Embryonic facial prominence (tissue), 1 donor: ENCODE measurements around the gene CPNE1.

Experiments
- DNase-seq: peaks from one replicate; pipeline ENCODE4 v3.0.0-alpha.2; 2016; ENCODE audit errors: extremely low spot score

The CPNE1 gene

DNA sequence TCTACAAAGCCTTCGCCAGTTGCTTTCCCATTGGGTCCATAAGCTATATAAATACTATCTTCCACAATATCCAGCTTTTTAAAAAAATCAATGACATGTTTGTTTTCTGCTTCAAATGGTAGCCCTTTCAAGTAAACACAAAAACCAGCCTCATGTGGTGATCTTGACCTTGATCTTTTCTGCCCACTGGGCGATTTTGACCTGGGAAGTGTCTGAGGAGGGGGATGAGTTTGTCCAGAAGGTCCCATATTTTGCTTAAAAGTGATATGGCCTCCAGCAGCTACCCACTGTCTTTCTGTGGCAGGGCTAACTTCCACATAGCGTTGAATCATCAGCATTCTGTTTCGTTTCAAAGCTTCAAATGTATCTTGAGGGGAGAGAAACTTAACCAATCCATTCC is 10.8 kb downstream of the CPNE1 start:
- no peak for DNase-seq

DNA sequence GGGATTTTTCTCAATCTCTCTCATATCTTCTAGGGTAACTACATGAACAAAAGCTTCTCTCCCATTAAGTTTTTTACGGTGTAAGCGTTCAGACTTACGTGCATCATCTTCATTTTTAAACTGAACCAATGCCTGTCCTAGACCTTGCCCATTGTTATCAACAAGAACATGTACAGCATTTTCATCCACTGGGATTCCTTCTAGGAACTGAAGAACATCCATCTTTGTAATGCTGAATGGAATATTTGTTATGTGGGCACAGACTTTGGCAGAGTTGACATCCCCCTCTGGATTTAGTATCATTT is 11.3 kb downstream of the CPNE1 start:
- no peak for DNase-seq

DNA sequence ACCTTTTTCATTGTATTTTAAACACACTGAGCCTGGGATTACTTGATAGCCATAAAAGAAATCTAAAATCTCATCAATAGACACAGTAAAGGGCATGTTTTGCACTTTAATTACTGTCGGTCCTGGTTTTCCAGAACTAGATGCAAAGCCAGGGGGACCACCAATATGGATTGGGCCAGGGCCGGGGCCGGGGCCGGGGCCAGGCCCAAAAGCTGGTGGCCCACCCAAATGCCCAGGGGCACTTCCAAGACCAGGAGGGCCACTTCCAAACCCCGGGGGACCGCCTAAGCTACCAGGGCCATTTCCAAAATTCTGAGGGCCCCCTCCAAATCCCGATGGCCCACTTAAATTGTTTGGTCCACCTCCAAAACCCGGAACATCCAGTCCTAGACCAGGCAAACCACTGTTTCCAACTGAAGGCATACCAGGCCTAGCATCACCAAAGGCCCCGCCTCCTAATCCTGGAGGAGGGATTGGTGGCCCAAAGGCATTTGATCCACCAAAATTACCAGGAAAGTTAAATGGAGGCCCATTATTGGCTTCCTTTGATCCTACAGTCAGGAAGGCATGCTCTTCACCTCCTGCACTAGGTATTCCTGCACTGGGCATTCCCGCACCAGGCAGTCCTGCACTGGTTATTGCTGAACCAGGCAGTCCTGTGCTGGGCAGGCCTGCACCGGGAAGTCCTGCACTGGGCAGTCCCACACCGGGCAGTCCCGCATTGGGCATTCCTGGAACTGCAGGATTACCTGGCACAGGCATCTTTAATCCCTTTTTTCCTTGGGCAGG is 11.9 kb downstream of the CPNE1 start:
- DNase-seq: no peak

GRCh38 chr20:35651958-35652357 is 12.7 kb downstream of the CPNE1 start:
- no peak for DNase-seq

DNA sequence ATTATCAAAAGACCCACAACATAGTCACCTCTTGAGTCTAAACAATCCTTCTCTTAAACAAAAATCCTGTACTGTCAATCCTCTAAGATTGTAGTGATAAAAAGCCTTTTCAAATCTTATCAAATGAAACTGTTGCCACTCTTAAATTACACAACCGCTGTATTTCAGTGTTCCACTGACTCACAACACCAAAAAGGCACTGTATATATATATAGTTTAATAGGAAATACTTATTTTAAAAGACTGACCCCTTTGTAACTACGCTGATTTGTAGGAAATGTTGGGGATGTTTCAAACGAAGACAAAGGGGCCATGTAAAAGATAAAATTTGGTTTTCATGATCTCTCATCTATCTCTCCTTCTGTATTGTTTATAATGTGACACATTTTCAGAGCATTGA is 14.1 kb downstream of the CPNE1 start:
- DNase-seq: no peak

DNA sequence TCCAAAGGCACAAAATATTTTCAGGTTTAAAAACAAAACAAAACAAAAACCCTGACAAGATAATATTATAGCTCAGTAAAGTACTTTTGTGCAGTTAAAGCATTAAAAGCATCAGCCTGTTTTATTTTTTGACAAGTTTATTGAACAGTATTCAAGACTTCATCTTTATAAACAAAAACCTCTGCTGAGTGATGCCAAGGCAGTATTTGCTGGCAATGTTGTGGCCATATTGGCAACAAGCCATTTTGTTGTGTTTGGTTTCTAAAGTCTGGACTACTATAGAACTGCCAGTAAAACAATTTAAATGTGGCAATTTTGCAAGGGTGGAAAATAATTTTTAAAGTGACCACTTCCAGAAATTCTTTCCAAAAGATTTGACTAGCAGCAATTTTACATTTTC is 15.9 kb downstream of the CPNE1 start:
- DNase-seq: no peak

- no peak for DNase-seq
Measured at GRCh38 chr20:35644806-35645205, 19.9 kb downstream of the CPNE1 start.

- no peak for DNase-seq
Measured at GRCh38 chr20:35643045-35643444, 21.7 kb downstream of the CPNE1 start.

DNA sequence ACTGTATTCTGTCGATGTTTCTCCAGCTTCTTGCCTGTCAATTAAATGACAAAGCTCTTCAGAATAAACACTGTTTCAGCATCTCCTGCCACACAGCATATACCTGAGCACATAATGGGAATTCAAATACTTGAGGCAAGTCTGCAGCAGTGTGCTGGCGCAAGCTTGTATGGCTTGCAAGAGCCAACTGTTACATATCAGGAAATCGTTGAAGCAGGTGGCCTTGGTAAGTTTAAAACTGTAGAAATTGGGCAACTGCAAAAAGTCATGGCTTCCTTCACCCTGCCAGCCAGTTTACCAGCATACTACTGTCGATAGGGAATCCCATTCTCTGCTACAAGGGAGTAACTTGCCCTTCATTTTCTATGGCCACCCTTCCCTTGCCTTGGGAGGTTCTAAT is 23.0 kb downstream of the CPNE1 start:
- DNase-seq: no peak

DNA sequence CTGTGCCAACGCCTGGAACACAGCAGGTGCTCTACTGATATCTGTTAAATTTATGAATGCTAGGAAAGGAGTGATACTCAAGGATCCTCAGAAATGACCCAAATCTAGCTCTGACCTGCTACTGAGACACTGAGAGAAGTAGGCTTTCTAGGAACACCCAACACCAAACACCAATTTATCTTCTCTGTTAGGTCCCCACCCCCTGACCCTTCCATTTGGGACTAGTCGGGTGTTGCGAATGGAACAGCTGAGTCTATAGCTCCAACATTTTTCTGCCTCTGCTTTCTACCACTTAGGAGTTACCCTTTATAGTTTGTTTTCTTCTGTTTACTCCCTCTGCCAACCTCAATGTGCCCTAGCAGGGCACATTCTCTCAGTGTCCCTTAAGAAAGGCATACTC is 24.0 kb downstream of the CPNE1 start:
- no peak for DNase-seq

DNA sequence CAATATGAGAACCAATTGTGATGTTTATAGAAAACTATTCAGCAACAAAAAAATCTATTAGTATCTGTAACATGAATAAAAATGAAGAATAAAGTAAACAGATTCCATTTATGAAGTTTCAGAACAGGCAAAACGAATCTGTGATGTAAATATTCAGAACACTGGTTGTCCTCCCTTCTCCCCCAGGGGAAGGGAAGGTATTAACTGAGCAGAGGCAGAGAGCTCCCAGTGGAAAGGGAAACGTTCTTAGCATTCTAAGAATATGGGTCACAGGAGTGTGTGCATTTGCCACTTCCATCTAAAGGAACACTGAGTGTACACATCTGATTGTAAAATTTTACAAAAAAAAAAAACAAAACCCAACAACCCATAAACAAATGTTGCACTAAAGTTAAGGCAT is 25.9 kb downstream of the CPNE1 start:
- no peak for DNase-seq

DNA sequence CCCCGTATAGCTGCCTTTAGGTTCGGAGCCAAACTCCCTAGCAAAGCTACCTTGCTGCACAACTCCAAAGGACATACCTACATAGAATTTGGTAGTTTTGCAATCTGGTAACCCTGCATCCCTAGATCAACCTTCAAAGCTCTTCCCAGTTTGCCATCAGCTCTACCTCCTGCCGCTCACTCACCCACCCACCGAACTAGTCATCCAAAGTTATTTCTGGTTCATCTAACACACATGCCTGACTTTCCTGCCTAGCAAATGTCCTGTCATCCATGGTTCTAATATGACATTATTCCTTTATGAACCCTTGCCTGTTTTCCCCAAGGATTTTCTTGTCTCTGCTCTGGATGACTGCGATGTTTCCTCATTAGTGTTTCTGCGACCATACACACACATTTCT is 27.4 kb downstream of the CPNE1 start:
- no peak for DNase-seq

- no peak for DNase-seq
Measured at GRCh38 chr20:35636095-35636494, 28.6 kb downstream of the CPNE1 start.

GRCh38 chr20:35635652-35636051 is 29.0 kb downstream of the CPNE1 start:
- DNase-seq: no peak

DNA sequence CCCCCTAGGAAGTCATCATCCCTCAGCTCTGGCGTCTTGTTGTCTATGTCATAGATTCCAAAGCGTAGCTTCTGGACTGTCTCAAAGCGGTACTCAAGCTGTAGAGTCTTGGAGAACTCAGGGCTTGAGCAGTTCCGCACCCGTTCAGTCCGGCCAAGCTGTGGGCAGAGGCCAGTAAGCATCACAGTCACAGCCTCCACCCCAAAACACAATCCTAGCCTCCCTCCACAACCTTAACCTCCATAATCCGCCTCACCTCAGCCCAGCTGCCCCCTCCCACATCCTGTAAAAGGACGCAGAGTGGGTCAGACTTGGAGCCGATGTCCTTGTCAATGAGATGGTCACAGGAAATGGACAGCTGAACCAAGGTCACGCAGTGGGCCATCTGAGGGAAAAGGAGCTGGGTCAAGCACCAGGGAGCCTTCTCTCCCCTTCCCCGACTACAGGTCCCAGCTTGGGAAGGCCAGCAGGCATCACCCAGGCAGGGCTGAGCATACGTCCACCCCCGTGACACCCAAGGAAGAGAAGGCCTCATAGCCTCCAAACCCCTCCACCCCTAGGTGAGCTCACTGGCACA is 32.1 kb downstream of the CPNE1 start:
- DNase-seq: no peak

DNA sequence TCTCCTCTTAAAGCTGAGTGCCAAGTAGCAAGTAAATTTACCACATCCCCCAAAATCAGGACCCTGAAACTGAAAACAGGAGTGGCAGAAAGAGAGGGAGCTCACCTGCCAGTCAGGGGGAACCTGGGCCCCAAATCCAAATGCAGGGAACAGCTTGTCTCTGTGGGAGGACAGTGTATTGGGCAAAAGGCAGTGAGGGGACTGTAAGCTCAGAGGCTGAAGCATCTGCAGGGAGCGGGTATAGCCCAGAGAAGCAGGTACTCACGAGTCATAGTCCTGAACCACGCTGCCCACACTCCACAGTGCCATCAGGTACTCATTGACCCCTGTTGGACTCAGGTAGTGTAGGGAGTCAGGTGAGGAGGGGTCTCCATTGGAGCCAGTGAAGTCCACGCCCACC is 34.1 kb downstream of the CPNE1 start:
- no peak for DNase-seq

GRCh38 chr20:35629427-35630145 is 35.1 kb downstream of the CPNE1 start:
- DNase-seq: no peak

- DNase-seq: no peak
Measured at GRCh38 chr20:35627121-35627520, 37.6 kb downstream of the CPNE1 start.

DNA sequence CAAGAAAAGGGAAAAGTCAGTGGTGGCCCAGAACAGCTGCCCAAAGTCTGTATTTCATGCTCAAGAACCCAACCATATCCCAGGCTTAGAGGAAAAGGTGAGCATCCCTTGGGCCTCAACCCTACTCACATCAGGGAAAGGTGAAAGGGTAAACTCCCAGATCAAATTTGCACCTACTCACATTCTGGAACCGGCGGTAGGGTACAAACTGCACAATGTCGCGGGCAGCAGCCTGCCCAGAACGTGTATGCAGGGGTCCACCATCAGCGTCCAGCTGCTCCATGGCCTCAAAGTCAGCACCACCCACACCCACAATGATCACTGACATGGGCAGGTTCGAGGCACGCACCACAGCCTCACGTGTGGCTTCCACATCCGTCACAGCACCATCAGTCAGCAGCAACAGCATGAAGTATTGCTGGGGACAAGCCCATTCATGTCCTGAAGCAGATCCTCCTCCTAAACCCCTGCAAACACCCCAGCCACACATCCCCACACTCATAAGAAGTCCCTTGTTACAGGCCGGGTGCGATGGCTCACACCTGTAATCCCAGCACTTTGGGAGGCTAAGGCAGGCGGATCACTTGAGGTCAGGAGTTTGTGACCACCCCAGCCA is 38.2 kb downstream of the CPNE1 start:
- DNase-seq: no peak

DNA sequence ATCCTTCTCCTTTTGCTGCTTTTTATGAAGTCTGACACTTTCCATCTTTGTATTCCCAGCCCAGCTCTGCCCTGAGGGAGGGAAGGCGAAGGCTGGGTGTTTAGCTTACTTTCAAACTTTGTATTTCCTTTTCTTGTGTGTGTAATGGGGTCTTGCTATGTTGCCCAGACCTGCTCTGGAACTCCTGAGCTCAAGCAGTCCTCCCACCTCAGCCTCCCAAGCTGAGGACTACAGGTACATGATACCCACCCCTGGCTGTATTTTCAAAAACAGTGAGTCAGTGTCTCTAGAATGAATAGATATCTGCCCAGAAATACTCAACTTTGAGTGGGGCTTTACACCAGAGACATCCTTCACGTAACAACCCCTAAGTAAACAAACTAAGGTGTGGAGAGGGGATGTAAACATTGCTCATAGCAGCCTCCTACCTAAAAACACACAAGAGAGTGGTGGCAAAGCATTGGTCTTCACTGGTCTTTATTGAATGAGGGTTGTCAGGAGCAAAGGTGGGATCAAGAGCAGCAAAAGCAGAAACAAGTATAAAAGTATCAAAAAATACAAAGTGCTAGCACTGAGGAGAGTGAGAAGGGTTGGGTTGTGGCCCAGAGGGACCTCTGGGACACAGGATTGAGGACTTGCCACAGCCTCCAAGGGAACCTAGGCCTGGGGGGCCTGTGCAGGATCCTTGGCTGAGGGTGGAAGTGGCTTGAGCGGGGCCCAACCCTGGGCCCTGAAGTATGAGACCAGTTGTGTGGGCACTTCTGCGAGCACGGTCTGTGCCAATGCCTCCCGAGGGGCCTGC is 38.9 kb downstream of the CPNE1 start:
- no peak for DNase-seq

DNA sequence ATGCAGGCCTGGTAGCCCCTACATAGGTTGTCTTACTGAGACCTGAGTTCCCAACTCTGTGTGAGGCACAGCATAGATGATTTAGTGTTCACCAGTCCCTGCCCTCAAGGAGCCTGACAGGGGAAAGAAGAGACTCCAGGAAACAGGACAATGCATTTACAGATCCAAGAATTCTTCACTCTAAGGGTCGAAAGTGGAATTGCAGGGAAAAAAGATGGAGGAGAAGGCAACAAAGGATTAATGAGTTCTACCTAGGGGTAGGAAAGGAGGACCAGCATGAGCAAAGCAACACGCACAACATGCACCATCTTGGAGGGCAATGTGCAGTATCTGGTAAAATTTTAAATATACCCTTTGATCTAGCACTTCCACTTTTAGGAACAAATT is 43.1 kb downstream of the CPNE1 start:
- DNase-seq: no peak
